Spleen (tissue), 7 donors: ENCODE results near the gene WNT7A.

Source experiments
- CTCF ChIP-seq, 11 experiments: fragments of 200-600 bp in 7 of 11; fragments of 450-650 bp in 4 of 11; sonication (generic) in 4 of 11; IDR thresholded peaks in 8 of 11; conservative IDR thresholded peaks in 3 of 11; 1 replicate in 7 of 11; 2 replicates in 4 of 11; pipeline versions ENCODE4 v1.4.0 to v1.8.0; 2016 to 2021; ENCODE audit warnings: antibody characterized with exemption in 11 of 11, inconsistent platforms in 4 of 11, mild to moderate bottlenecking in 1 of 11
- POLR2A ChIP-seq, 3 donors: fragments of 450-650 bp; IDR thresholded peaks; one replicate each; pipeline ENCODE4 v1.5.1; 2017; ENCODE audit warnings: antibody characterized with exemption in 3 of 3, mild to moderate bottlenecking in 1 of 3
- donor health status: DM: no; HTN: no; CAD: no; lungs with moderate emphysema.
- donor health status: DM: no; HTN: no; CAD: no.
- donor health status: DM: no; HTN: no; CAD: no.

- TF ChIP-seq CTCF (IDR thresholded peaks at IDR 0.05 in 8 of 11, conservative IDR thresholded peaks at IDR 0.05 in 3 of 11): no peak
- no peak for TF ChIP-seq POLR2A (IDR thresholded peaks at IDR 0.05)
Observed at GRCh38 chr3:13892304-13892703, 12.4 kb upstream of the WNT7A start.
